Activated CD4-positive, alpha-beta T cell treated with anti-CD3 and anti-CD28 coated beads, Interleukin-10, Interleukin-2, amounts not matched to agents 100 ng/mL and 50 ng/mL, durations not matched to agents 16 hours and 8 hours (primary cell): ENCODE results near the gene CHST1.

Experiments
- DNase-seq: peaks from one replicate; pipeline ENCODE4 v3.0.0-alpha.2; 2020

CHST1 gene

DNA sequence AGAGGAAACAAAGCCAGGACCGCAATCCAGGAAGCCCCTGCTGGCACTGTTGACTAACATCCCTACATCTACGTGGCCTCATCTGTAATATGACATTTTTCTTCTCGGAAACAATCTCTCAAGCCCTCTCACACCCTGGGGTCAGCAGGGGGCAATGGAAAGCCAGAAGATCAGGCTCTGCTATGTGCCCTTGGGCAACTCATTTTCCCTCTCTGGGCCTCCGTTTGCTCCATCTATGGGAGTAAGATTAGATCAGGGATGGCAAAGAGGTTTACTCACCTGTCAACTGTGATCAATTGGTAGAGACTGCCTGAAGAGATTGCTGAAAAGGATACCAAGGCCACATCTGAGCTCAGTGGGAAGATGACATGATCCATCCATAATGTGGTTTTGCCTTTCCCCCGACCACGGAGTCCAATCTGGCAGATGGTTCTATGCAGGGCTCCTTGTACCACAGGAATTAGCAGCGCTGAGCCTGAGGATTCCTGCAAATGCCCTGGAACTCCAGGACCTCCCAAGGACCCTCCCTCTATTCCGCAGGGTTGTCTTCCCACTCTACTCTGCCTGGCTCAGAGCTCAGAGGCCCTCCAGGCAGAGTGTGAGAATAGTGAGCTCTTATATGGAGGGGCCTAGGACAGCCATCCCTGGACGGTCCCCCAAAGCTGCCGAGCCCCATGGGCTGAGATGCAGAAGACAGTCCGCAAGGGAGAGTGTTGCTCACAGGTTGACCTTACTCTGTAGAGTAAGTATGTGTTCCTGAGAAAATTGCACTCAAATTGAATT, 66.1 kb downstream of the CHST1 start:
- DNase-seq, result no peak
